GM12878 (cell line): ENCODE data around the gene STAM2. TPM values are rescaled to one million over a fixed set of nuclear protein-coding genes. Genes with fewer than 3 reads are reported as not detected.

Experiments
- ATAC-seq: fragments of 200-7000 bp; cut with Tn5 transposase; 3 replicates; pipeline ENCODE4 v1.9.1; 2020; ENCODE audit warnings: mild to moderate bottlenecking, moderate library complexity
- BruUV-seq: library from RNA; stranded (reverse); fragments of 400-500 nt; replicated peaks from 2 replicates; lab custom pipeline; 2021; lab: Mats Ljungman, UMichigan
- CTCF ChIA-PET: fragments of 300-600 bp; sonication (Branson Sonifier 250); formaldehyde crosslinking; extraction: SDS; loops from one replicate; lab custom pipeline; 2021; ENCODE audit warnings: inconsistent platforms; lab: Yijun Ruan, JAX
- POLR2A ChIA-PET: fragments of 350-600 bp; formaldehyde crosslinking; extraction: SDS; loops from one replicate; lab custom pipeline; 2021; ENCODE audit warnings: inconsistent platforms; lab: Charles Lee
- RAD21 ChIA-PET: fragments of 300-600 bp; sonication (Branson Sonifier 250); formaldehyde crosslinking; loops from one replicate; lab custom pipeline; 2023; ENCODE audit warnings: antibody characterized with exemption; ENCODE audit not compliant: unreplicated experiment; lab: Charles Lee
- SMC1A ChIA-PET: fragments of 300-600 bp; sonication (Branson Sonifier 250); formaldehyde crosslinking; loops from one replicate; lab custom pipeline; 2023; ENCODE audit not compliant: unreplicated experiment, uncharacterized antibody; lab: Charles Lee
- DNase-seq: peaks from one replicate; pipeline ENCODE4 v3.0.0-alpha.2; 2011; ENCODE audit warnings: low read depth, low spot score
- FAIRE-seq: peaks from 3 replicates; lab custom pipeline; 2011; peaks lifted over from hg19 to GRCh38; lab: Jason Lieb, UNC
- H2AFZ ChIP-seq: 2 replicates; pipeline ENCODE4 v1.6.0; 2011; ENCODE audit warnings: low read depth, low read length, control low read depth; ENCODE audit not compliant: control insufficient read depth
- H3K27ac ChIP-seq: 2 replicates; pipeline ENCODE4 v1.5.1; 2011; ENCODE audit warnings: control low read depth; ENCODE audit not compliant: control insufficient read depth, insufficient read depth
- H3K27me3 ChIP-seq, 2 experiments: replicated peaks in 1 of 2; 2 replicates each; pipeline versions ENCODE4 v1.6.0 to v1.6.1; 2011; ENCODE audit warnings: low read length in 1 of 2; ENCODE audit not compliant: control insufficient read depth in 2 of 2, insufficient read depth in 2 of 2
- H3K36me3 ChIP-seq, 2 experiments: 2 replicates each; pipeline ENCODE4 v1.5.1; 2011; ENCODE audit warnings: low read length in 1 of 2; ENCODE audit not compliant: control insufficient read depth in 2 of 2, insufficient read depth in 2 of 2
- H3K4me1 ChIP-seq: 2 replicates; pipeline ENCODE4 v1.6.1; 2011; ENCODE audit warnings: mild to moderate bottlenecking, low read length, moderate library complexity, mixed read lengths; ENCODE audit not compliant: control insufficient read depth, insufficient read depth
- H3K4me2 ChIP-seq: 2 replicates; pipeline ENCODE4 v1.6.0; 2011; ENCODE audit warnings: control low read depth; ENCODE audit not compliant: control insufficient read depth, insufficient read depth
- H3K4me3 ChIP-seq: fragments of 200-600 bp; sonication (generic); 2 replicates; pipeline ENCODE4 v1.5.1; 2016
- H3K79me2 ChIP-seq: 2 replicates; pipeline ENCODE4 v1.6.0; 2011; ENCODE audit warnings: low read length; ENCODE audit not compliant: control insufficient read depth, insufficient read depth
- H3K9ac ChIP-seq: 2 replicates; pipeline ENCODE4 v1.8.0; 2011; ENCODE audit warnings: low read length, control low read depth, mixed read lengths; ENCODE audit not compliant: control insufficient read depth, insufficient read depth
- H3K9me3 ChIP-seq: replicated peaks from 3 replicates; pipeline ENCODE4 v1.5.1; 2011; ENCODE audit warnings: mild to moderate bottlenecking, low read length; ENCODE audit not compliant: control insufficient read depth, insufficient read depth
- H4K20me1 ChIP-seq: 2 replicates; pipeline ENCODE4 v1.6.0; 2011; ENCODE audit not compliant: control insufficient read depth, insufficient read depth
- DPF2 ChIP-seq: fragments of 450-650 bp; IDR thresholded peaks from 2 replicates; pipeline ENCODE4 v1.6.1; 2017; ENCODE audit warnings: mild to moderate bottlenecking
- MEF2A ChIP-seq: IDR thresholded peaks from 2 replicates; pipeline ENCODE4 v1.6.1; 2011; ENCODE audit warnings: low read depth, mild to moderate bottlenecking, low read length, moderate library complexity; ENCODE audit not compliant: insufficient read depth
- MYC ChIP-seq: IDR thresholded peaks from 2 replicates; pipeline ENCODE4 v1.6.1; 2011; ENCODE audit warnings: mild to moderate bottlenecking, low read length, moderate library complexity, inconsistent platforms; ENCODE audit not compliant: insufficient read depth, insufficient replicate concordance, insufficient read length, severe bottlenecking
- STAT1 ChIP-seq: fragments of 450-650 bp; conservative IDR thresholded peaks from 2 replicates; pipeline ENCODE4 v1.6.1; 2014; ENCODE audit warnings: antibody characterized with exemption, mild to moderate bottlenecking
- ZNF207 ChIP-seq: fragments of 450-650 bp; IDR thresholded peaks from 2 replicates; pipeline ENCODE4 v1.6.1; 2014; ENCODE audit warnings: antibody characterized with exemption, mild to moderate bottlenecking, borderline replicate concordance
- WGBS: methylation state at CpG from one replicate; pipeline ENCODE4 v1.1.6; 2016; ENCODE audit warnings: low lambda C conversion rate; ENCODE audit not compliant: insufficient replicate concordance, insufficient coverage; ENCODE audit errors: missing lambda C conversion rate; 5-methylcytosine and 5-hydroxymethylcytosine counted together
- in situ Hi-C: fragments of 300-500 bp; cut with MboI; formaldehyde crosslinking; loops from 9 replicates; pipeline ENCODE4 v1.14.3; 2018; ENCODE audit warnings: mixed read lengths
- intact Hi-C: fragments of 100-400 bp; cut with micrococcal nuclease; formaldehyde crosslinking; loops from one replicate; pipeline ENCODE4 v1.14.2; 2022; ENCODE audit not compliant: unreplicated experiment
- polyA plus RNA-seq, 11 experiments: library from polyadenylated mRNA; depleted of rRNA in 4 of 11; unstranded in 6 of 11; stranded (reverse) in 5 of 11; fragments of >200 nt; fragmentation: Nextera tagmentation in 4 of 11; fragmentation: Illumina TruSeq in 1 of 11; extraction: Ambion mirVana in 4 of 11; extraction: Trizol in 1 of 11; gene quantifications; 1 replicate in 1 of 11; 2 replicates in 10 of 11; pipeline versions ENCODE4 v1.2.1 to v1.2.3, GENCODE V29; 2011 to 2016; ENCODE audit warnings: inconsistent platforms in 2 of 11, missing spikeins in 2 of 11, low read depth in 1 of 11
- total RNA-seq, 4 experiments: library from RNA; depleted of rRNA in 3 of 4; stranded (reverse); fragments of >200 nt in 3 of 4; fragmentation: Illumina TruSeq in 1 of 4; extraction: Trizol in 1 of 4; gene quantifications; 2 replicates each; pipeline versions ENCODE4 v1.2.1 to v1.2.3, GENCODE V29; 2013 to 2021
- TF ChIP-seq, protein P1 (sequence below): IDR thresholded peaks from 2 replicates; pipeline ENCODE4 v1.6.1; 2012; ENCODE audit warnings: mild to moderate bottlenecking, low read depth, low read length
- TF ChIP-seq, protein P2 (sequence below): IDR thresholded peaks from 2 replicates; pipeline ENCODE4 v1.6.1; 2011; ENCODE audit warnings: low read depth, mild to moderate bottlenecking, low read length, moderate library complexity, borderline replicate concordance; ENCODE audit errors: extremely low read depth
- TF ChIP-seq, protein P3 (sequence below), 3 experiments: IDR thresholded peaks in 2 of 3; conservative IDR thresholded peaks in 1 of 3; 2 replicates each; pipeline ENCODE4 v1.5.1; 2011; ENCODE audit warnings: low read depth in 3 of 3, low read length in 3 of 3, mild to moderate bottlenecking in 3 of 3, control low read depth in 2 of 3, moderate library complexity in 2 of 3, inconsistent platforms in 1 of 3, mixed read lengths in 1 of 3; ENCODE audit not compliant: control insufficient read depth in 2 of 3, insufficient read depth in 1 of 3; ENCODE audit errors: extremely low read depth in 1 of 3

Gene STAM2
- total and polyA plus RNA-seq, 10 of the 15 experiments (the other 5 are each of a cell fraction or from before 2014, with no cell fraction given): 4.4 to 21.6 (median 16.2) TPM

DNA sequence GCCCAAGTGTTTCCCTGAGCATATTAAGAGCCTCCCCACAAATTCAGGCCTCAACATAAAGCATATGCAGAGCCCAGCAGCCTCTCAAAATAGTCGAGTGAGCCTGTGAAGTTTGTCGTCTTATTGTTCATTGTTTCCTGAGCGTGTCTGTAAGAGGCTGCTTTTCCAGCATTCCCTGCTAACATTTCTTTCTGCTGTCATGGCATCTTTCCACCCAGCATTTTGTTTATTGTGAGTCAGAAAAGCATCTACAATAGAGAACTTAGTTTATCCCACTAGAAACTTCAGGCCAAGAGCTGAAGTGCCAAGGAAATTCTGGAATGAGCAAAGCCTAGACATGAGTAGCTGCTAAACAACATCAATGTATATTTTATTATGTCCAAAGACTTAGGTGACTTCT, 46.3 kb upstream of the STAM2 start:
- H3K9ac ChIP-seq: no peak overlapping the region
- SMC1A ChIA-PET: no interaction called here
- H4K20me1 ChIP-seq: no peaks in the 10 kb centered on the region
- no peak for FAIRE-seq
- no peaks in the 10 kb centered on the region for H3K36me3 ChIP-seq
- DNase-seq: no peak
- no peaks in the 10 kb centered on the region for H3K79me2 ChIP-seq
- H3K4me2 ChIP-seq: no peak overlapping the region
- no peak overlapping the region for H2AFZ ChIP-seq
- no peaks in the 10 kb centered on the region for H3K9me3 ChIP-seq
- in situ Hi-C loops: no loop called here
- TF ChIP-seq, protein P1, sequence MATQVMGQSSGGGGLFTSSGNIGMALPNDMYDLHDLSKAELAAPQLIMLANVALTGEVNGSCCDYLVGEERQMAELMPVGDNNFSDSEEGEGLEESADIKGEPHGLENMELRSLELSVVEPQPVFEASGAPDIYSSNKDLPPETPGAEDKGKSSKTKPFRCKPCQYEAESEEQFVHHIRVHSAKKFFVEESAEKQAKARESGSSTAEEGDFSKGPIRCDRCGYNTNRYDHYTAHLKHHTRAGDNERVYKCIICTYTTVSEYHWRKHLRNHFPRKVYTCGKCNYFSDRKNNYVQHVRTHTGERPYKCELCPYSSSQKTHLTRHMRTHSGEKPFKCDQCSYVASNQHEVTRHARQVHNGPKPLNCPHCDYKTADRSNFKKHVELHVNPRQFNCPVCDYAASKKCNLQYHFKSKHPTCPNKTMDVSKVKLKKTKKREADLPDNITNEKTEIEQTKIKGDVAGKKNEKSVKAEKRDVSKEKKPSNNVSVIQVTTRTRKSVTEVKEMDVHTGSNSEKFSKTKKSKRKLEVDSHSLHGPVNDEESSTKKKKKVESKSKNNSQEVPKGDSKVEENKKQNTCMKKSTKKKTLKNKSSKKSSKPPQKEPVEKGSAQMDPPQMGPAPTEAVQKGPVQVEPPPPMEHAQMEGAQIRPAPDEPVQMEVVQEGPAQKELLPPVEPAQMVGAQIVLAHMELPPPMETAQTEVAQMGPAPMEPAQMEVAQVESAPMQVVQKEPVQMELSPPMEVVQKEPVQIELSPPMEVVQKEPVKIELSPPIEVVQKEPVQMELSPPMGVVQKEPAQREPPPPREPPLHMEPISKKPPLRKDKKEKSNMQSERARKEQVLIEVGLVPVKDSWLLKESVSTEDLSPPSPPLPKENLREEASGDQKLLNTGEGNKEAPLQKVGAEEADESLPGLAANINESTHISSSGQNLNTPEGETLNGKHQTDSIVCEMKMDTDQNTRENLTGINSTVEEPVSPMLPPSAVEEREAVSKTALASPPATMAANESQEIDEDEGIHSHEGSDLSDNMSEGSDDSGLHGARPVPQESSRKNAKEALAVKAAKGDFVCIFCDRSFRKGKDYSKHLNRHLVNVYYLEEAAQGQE: no peak
- TF ChIP-seq, protein P2, sequence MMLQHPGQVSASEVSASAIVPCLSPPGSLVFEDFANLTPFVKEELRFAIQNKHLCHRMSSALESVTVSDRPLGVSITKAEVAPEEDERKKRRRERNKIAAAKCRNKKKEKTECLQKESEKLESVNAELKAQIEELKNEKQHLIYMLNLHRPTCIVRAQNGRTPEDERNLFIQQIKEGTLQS: no peak
- TF ChIP-seq MEF2A: no peak
- TF ChIP-seq DPF2: no peak
- TF ChIP-seq, protein P3, sequence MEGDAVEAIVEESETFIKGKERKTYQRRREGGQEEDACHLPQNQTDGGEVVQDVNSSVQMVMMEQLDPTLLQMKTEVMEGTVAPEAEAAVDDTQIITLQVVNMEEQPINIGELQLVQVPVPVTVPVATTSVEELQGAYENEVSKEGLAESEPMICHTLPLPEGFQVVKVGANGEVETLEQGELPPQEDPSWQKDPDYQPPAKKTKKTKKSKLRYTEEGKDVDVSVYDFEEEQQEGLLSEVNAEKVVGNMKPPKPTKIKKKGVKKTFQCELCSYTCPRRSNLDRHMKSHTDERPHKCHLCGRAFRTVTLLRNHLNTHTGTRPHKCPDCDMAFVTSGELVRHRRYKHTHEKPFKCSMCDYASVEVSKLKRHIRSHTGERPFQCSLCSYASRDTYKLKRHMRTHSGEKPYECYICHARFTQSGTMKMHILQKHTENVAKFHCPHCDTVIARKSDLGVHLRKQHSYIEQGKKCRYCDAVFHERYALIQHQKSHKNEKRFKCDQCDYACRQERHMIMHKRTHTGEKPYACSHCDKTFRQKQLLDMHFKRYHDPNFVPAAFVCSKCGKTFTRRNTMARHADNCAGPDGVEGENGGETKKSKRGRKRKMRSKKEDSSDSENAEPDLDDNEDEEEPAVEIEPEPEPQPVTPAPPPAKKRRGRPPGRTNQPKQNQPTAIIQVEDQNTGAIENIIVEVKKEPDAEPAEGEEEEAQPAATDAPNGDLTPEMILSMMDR (IDR thresholded peaks at IDR 0.05 in 2 of 3, conservative IDR thresholded peaks at IDR 0.05 in 1 of 3; ENCODE audit: control insufficient read depth in 2 of 3, extremely low read depth in 1 of 3, insufficient read depth in 1 of 3, low read depth in 3 of 3, low read length in 3 of 3): no peak
- no peak for TF ChIP-seq MYC
- TF ChIP-seq ZNF207: no peak
- TF ChIP-seq STAT1: no peak
- ATAC-seq: no peak
- CTCF ChIA-PET: no interaction called here
- H3K4me1 ChIP-seq: no peaks in the 10 kb centered on the region
- H3K27me3 ChIP-seq: peaks cover 0 to 2% of the 10 kb centered on the region in 2 experiments; a peak in 1 of 4 replicates
- H3K4me3 ChIP-seq: no peak overlapping the region
- BruUV-seq: no TSS peak
- RAD21 ChIA-PET: no interaction called here
- intact Hi-C loops: no loop called here
- 38% methylated on average over 3 of the region's 3 CpGs for WGBS
- no peak overlapping the region for H3K27ac ChIP-seq
- POLR2A ChIA-PET: no interaction called here
